H1 (cell line): ENCODE measurements around the gene HOXB3. TPM values are rescaled to one million over a fixed set of nuclear protein-coding genes. Genes with fewer than 3 reads are reported as not detected.

ENCODE experiments used
- CTCF ChIA-PET: fragments of 300-600 bp; sonication (Branson Sonifier 250); formaldehyde crosslinking; loops from one replicate; lab custom pipeline; 2021; ENCODE audit not compliant: partially characterized antibody; lab: Charles Lee
- POLR2A ChIA-PET: fragments of 300-600 bp; sonication (Branson Sonifier 250); formaldehyde crosslinking; loops from one replicate; lab custom pipeline; 2021; ENCODE audit warnings: inconsistent platforms; ENCODE audit not compliant: partially characterized antibody; lab: Charles Lee
- DNase-seq, 2 experiments: peaks; one replicate each; pipeline versions ENCODE4 v3.0.0 to v3.0.0-alpha.2; 2010 to 2022; ENCODE audit warnings: low spot score in 2 of 2, low read depth in 1 of 2, mixed read lengths in 1 of 2
- FAIRE-seq: peaks from 2 replicates; lab custom pipeline; 2011; peaks lifted over from hg19 to GRCh38; lab: Jason Lieb, UNC
- H2AFZ ChIP-seq: 2 replicates; pipeline ENCODE4 v1.8.1; 2012; ENCODE audit warnings: low read length, inconsistent platforms
- H2AK5ac ChIP-seq: 2 replicates; pipeline ENCODE4 v1.6.1; 2013; ENCODE audit warnings: low read depth, low read length
- H2BK120ac ChIP-seq: replicated peaks from 2 replicates; pipeline ENCODE3; 2013; ENCODE audit warnings: low read depth, low read length, inconsistent platforms
- H2BK12ac ChIP-seq: 2 replicates; pipeline ENCODE4 v1.6.1; 2013; ENCODE audit warnings: low read depth, low read length
- H2BK15ac ChIP-seq: 2 replicates; pipeline ENCODE4 v1.6.1; 2013; ENCODE audit warnings: low read length
- H2BK20ac ChIP-seq: 2 replicates; pipeline ENCODE4 v1.6.1; 2013; ENCODE audit warnings: low read length
- H2BK5ac ChIP-seq: 2 replicates; pipeline ENCODE4 v1.6.1; 2013; ENCODE audit warnings: low read depth, low read length
- H3K14ac ChIP-seq: 2 replicates; pipeline ENCODE4 v1.6.1; 2013; ENCODE audit warnings: inconsistent platforms; ENCODE audit not compliant: insufficient read length
- H3K18ac ChIP-seq: 2 replicates; pipeline ENCODE4 v1.6.1; 2013; ENCODE audit warnings: low read length; ENCODE audit errors: extremely low read depth
- H3K23ac ChIP-seq: 2 replicates; pipeline ENCODE4 v1.6.1; 2013; ENCODE audit warnings: inconsistent platforms; ENCODE audit not compliant: insufficient read length
- H3K23me2 ChIP-seq: 2 replicates; pipeline ENCODE4 v1.6.1; 2013; ENCODE audit warnings: low read depth, low read length
- H3K27ac ChIP-seq: 2 replicates; pipeline ENCODE4 v1.6.1; 2011; ENCODE audit warnings: low read depth, low read length, inconsistent platforms
- H3K27me3 ChIP-seq, 4 experiments: replicated peaks in 1 of 4; 1 replicate in 1 of 4; 2 replicates in 3 of 4; pipeline versions ENCODE4 v1.6.1 to v1.8.1; 2011 to 2013; ENCODE audit warnings: low read length in 3 of 4, mild to moderate bottlenecking in 3 of 4, inconsistent platforms in 2 of 4, mixed read lengths in 2 of 4, moderate library complexity in 1 of 4; ENCODE audit not compliant: control insufficient read depth in 3 of 4, insufficient read depth in 3 of 4; ENCODE audit errors: extremely low read depth in 1 of 4
- H3K36me3 ChIP-seq, 4 experiments: 2 replicates each; pipeline versions ENCODE4 v1.6.1 to v1.8.1; 2011 to 2013; ENCODE audit warnings: mild to moderate bottlenecking in 4 of 4, low read length in 3 of 4, moderate library complexity in 2 of 4, control low read depth in 1 of 4, inconsistent platforms in 1 of 4; ENCODE audit not compliant: insufficient read depth in 4 of 4, control insufficient read depth in 2 of 4
- H3K4ac ChIP-seq: replicated peaks from 2 replicates; pipeline ENCODE3; 2013; ENCODE audit warnings: low read length, low read depth, mixed read lengths, inconsistent platforms; ENCODE audit not compliant: insufficient read length
- H3K4me1 ChIP-seq, 4 experiments: replicated peaks in 1 of 4; 1 replicate in 1 of 4; 2 replicates in 3 of 4; pipeline versions ENCODE4 v1.6.1 to v1.8.1; 2011 to 2013; ENCODE audit warnings: low read length in 3 of 4, inconsistent platforms in 2 of 4, mixed read lengths in 1 of 4; ENCODE audit not compliant: insufficient read depth in 4 of 4, control insufficient read depth in 3 of 4
- H3K4me2 ChIP-seq, 2 experiments: 2 replicates each; pipeline versions ENCODE4 v1.6.1 to v1.8.1; 2011 to 2013; ENCODE audit warnings: low read depth in 2 of 2, low read length in 2 of 2, control low read depth in 1 of 2, inconsistent platforms in 1 of 2, mild to moderate bottlenecking in 1 of 2; ENCODE audit not compliant: insufficient read depth in 1 of 2
- H3K4me3 ChIP-seq, 4 experiments: fragments of 200-600, 300-600 bp in 1 of 4; sonication (generic), shearing (Covaris generic), sonication (Bioruptor Twin) in 1 of 4; 2 replicates each; pipeline versions ENCODE4 v1.5.1 to v1.8.1; 2011 to 2016; ENCODE audit warnings: low read length in 4 of 4, low read depth in 3 of 4, control low read depth in 2 of 4, inconsistent platforms in 2 of 4, mild to moderate bottlenecking in 2 of 4, mixed read lengths in 1 of 4, moderate library complexity in 1 of 4; ENCODE audit not compliant: insufficient read depth in 2 of 4; ENCODE audit errors: extremely low read depth in 1 of 4
- H3K56ac ChIP-seq: replicated peaks from 2 replicates; pipeline ENCODE3; 2013; ENCODE audit warnings: low read depth, mild to moderate bottlenecking, mixed read lengths, low read length, inconsistent platforms; ENCODE audit not compliant: insufficient read length
- H3K79me1 ChIP-seq: 2 replicates; pipeline ENCODE4 v1.6.1; 2013; ENCODE audit warnings: low read depth, low read length, control low read depth
- H3K79me2 ChIP-seq, 2 experiments: 2 replicates each; pipeline versions ENCODE4 v1.6.1 to v1.8.1; 2012 to 2013; ENCODE audit warnings: low read length in 2 of 2, mild to moderate bottlenecking in 2 of 2, inconsistent platforms in 1 of 2; ENCODE audit not compliant: insufficient read depth in 2 of 2, control insufficient read depth in 1 of 2
- H3K9ac ChIP-seq, 4 experiments: replicated peaks in 1 of 4; 1 replicate in 1 of 4; 2 replicates in 3 of 4; pipeline versions ENCODE4 v1.6.1 to v1.8.1; 2011 to 2013; ENCODE audit warnings: low read depth in 3 of 4, low read length in 3 of 4, control low read depth in 2 of 4, mild to moderate bottlenecking in 2 of 4, moderate library complexity in 2 of 4, inconsistent platforms in 1 of 4; ENCODE audit errors: extremely low read depth in 1 of 4
- H3K9me3 ChIP-seq, 2 experiments: 2 replicates each; pipeline versions ENCODE4 v1.6.1 to v1.8.1; 2012 to 2013; ENCODE audit warnings: mild to moderate bottlenecking in 2 of 2, moderate library complexity in 2 of 2, control low read depth in 1 of 2, inconsistent platforms in 1 of 2, low read depth in 1 of 2, low read length in 1 of 2, mixed read lengths in 1 of 2; ENCODE audit not compliant: insufficient read depth in 2 of 2
- H4K20me1 ChIP-seq, 2 experiments: replicated peaks in 1 of 2; 2 replicates each; pipeline versions ENCODE3 to v1.8.1; 2011 to 2013; ENCODE audit warnings: inconsistent platforms in 2 of 2, low read length in 2 of 2, mild to moderate bottlenecking in 1 of 2; ENCODE audit not compliant: insufficient read depth in 2 of 2, control insufficient read depth in 1 of 2
- H4K5ac ChIP-seq: 2 replicates; pipeline ENCODE4 v1.6.1; 2013; ENCODE audit warnings: low read length, low read depth, mixed read lengths, inconsistent platforms; ENCODE audit not compliant: insufficient read length
- H4K8ac ChIP-seq: 2 replicates; pipeline ENCODE4 v1.8.0; 2013; ENCODE audit warnings: mild to moderate bottlenecking, moderate library complexity, low read length, inconsistent platforms; ENCODE audit not compliant: insufficient read depth; ENCODE audit errors: extremely low read depth
- H4K91ac ChIP-seq: replicated peaks from 2 replicates; pipeline ENCODE3; 2013; ENCODE audit warnings: low read length, mixed read lengths, inconsistent platforms; ENCODE audit not compliant: insufficient read length
- EP300 ChIP-seq, 2 experiments: IDR thresholded peaks; 1 replicate in 1 of 2; 2 replicates in 1 of 2; pipeline ENCODE4 v1.6.1; 2011 to 2012; ENCODE audit warnings: low read depth in 2 of 2, low read length in 2 of 2, mild to moderate bottlenecking in 2 of 2, borderline replicate concordance in 1 of 2, inconsistent platforms in 1 of 2, moderate library complexity in 1 of 2
- EZH2 ChIP-seq: fragments of 200-600 bp; sonication (generic); IDR thresholded peaks from 2 replicates; pipeline ENCODE4 v1.7.1; 2012; ENCODE audit warnings: low read depth, mild to moderate bottlenecking, moderate library complexity, low read length, inconsistent platforms; ENCODE audit not compliant: severe bottlenecking
- HDAC6 ChIP-seq: IDR thresholded peaks from one replicate; pipeline ENCODE4 v1.7.1; 2012; ENCODE audit warnings: low read depth, mild to moderate bottlenecking, inconsistent platforms, low read length, moderate library complexity
- WGBS, 2 experiments: shearing (Covaris generic) in 1 of 2; methylation state at CpG; one replicate each; pipeline versions ENCODE4 v1.1.6 to v1.1.7; 2013 to 2015; ENCODE audit warnings: low lambda C conversion rate in 2 of 2, mixed read lengths in 2 of 2, inconsistent platforms in 1 of 2, low coverage in 1 of 2, missing lambda C conversion rate in 1 of 2; ENCODE audit not compliant: insufficient replicate concordance in 2 of 2, insufficient coverage in 1 of 2, insufficient read length in 1 of 2; ENCODE audit errors: extremely low coverage in 1 of 2, missing lambda C conversion rate in 1 of 2; 5-methylcytosine and 5-hydroxymethylcytosine counted together
- polyA plus RNA-seq, 7 experiments: library from polyadenylated mRNA; depleted of rRNA in 3 of 7; stranded (reverse) in 5 of 7; unstranded in 2 of 7; fragments of >200 nt in 5 of 7; fragments of 200-250 nt in 2 of 7; gene quantifications; 1 replicate in 5 of 7; 2 replicates in 1 of 7; 4 replicates in 1 of 7; pipeline versions ENCODE4 v1.2.1 to v1.2.3, GENCODE V29; 2011 to 2013; ENCODE audit warnings: missing spikeins in 2 of 7, mixed read lengths in 2 of 7
- total RNA-seq: library from RNA; stranded (reverse); fragmentation: NEBNext Ultra II Directional; extraction: Animal tissue kit (Norgen Biotek cat#: 25700); gene quantifications from 2 replicates; pipeline ENCODE4 v1.2.1, GENCODE V29; 2021

The HOXB3 gene
- total and polyA plus RNA-seq, 2 of the 8 experiments (the other 6 are each of a cell fraction or from before 2014, with no cell fraction given) = not detected

DNA sequence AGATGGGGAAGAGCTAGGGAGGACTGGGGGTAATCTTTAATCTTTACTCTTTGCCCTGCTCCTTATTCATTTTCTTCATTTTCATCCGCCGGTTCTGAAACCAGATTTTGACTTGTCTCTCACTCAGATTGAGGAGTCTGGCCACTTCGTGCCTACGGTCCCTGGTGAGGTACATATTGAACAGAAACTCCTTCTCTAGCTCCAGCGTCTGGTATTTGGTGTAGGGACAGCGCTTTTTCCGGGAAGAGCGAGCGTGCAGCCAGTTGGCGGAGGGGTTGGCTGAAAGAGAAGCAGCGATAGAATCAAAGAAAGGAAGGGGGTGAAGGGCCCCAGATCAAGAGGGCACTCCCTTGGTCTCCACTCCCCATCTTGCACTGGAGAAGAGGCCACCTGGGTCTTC lies 32.8 kb upstream of the HOXB3 start:
- no peak overlapping the region for H4K91ac ChIP-seq
- no peaks in the 10 kb centered on the region for H3K79me2 ChIP-seq
- no peak overlapping the region for H2BK20ac ChIP-seq
- no peak overlapping the region for H3K4me2 ChIP-seq
- peaks cover 0 to 12% (median 7%) of the 10 kb centered on the region in 4 experiments; a peak in 6 of 7 replicates for H3K4me1 ChIP-seq
- H3K9me3 ChIP-seq = no peaks in the 10 kb centered on the region
- no peak overlapping the region for H2BK15ac ChIP-seq
- no peak overlapping the region for H3K27ac ChIP-seq
- H4K20me1 ChIP-seq = peaks cover 30 to 42% of the 10 kb centered on the region in 2 experiments
- H3K36me3 ChIP-seq = peaks cover 0 to 13% (median 0%) of the 10 kb centered on the region in 4 experiments; a peak in 1 of 8 replicates
- WGBS, 2 experiments = 19% methylated on average over 11 of the region's 11 CpGs; no CpG with 5 or more reads in 1 of the 2 experiments
- DNase-seq (no peak), FAIRE-seq (no peak)
- H2AFZ ChIP-seq = no peak overlapping the region
- H3K56ac ChIP-seq = no peak overlapping the region
- no peak overlapping the region for H3K4me3 ChIP-seq
- H3K27me3 ChIP-seq = peaks cover 98 to 100% (median 99%) of the 10 kb centered on the region in 4 experiments
- no peak overlapping the region for H2BK120ac ChIP-seq
- H3K9ac ChIP-seq = no peak overlapping the region
- H4K5ac ChIP-seq = no peak overlapping the region
- POLR2A ChIA-PET = interaction anchor here (0.9 to 1.9 kb wide), 2 partner anchors 9 to 35 kb away, joined by 3 to 4 read pairs; no protein-coding TSS in a partner anchor
- no peak overlapping the region for H2BK5ac ChIP-seq
- H3K23me2 ChIP-seq = no peaks in the 10 kb centered on the region; the same call in 1 of the 2 replicates
- TF ChIP-seq HDAC6 = no peak
- TF ChIP-seq EP300 (IDR thresholded peaks at IDR 0.05; ENCODE audit: borderline replicate concordance in 1 of 2, low read depth in 2 of 2, low read length in 2 of 2) = no peak
- peak; percentile 69 for TF ChIP-seq EZH2
- H3K23ac ChIP-seq = no peak overlapping the region
- H3K14ac ChIP-seq = no peak overlapping the region
- H4K8ac ChIP-seq = no peak overlapping the region
- H3K79me1 ChIP-seq = no peaks in the 10 kb centered on the region
- peak overlapping the region; percentile 22; the same call in 1 of the 2 replicates for H2BK12ac ChIP-seq
- no peak overlapping the region for H3K4ac ChIP-seq
- CTCF ChIA-PET = interaction anchor here (0.7 to 4.4 kb wide), 15 partner anchors 9 to 597 kb away, joined by 3 to 21 read pairs (median 4); partner anchors contain the start of gene HOXB5
- no peak overlapping the region for H3K18ac ChIP-seq
- H2AK5ac ChIP-seq = peak overlapping the region; percentile 67; the same call in 1 of the 2 replicates
